Small intestine (tissue), 7 donors: ENCODE measurements around the gene XRCC3. TPM values are rescaled to one million over a fixed set of nuclear protein-coding genes. Genes with fewer than 3 reads are reported as not detected.
A peak's percentile ranks its signal among the peaks of the same experiment; 100 is the strongest.

Experiments used
- DNase-seq, 2 donors: peaks; one replicate each; pipeline versions ENCODE4 v3.0.0 to v3.0.0-alpha.2; 2013
- FAIRE-seq: peaks from 2 replicates; lab custom pipeline; 2012; peaks lifted over from hg19 to GRCh38; lab: Jason Lieb, UNC
- H3K27ac ChIP-seq, 3 donors: one replicate each; pipeline ENCODE4 v1.5.1; 2013; ENCODE audit warnings: low read length in 2 of 3, mild to moderate bottlenecking in 2 of 3, control low read depth in 1 of 3, inconsistent platforms in 1 of 3, low read depth in 1 of 3, moderate library complexity in 1 of 3
- H3K27me3 ChIP-seq, 3 donors: one replicate each; pipeline ENCODE4 v1.6.1; 2013; ENCODE audit warnings: low read length in 3 of 3, inconsistent platforms in 1 of 3; ENCODE audit not compliant: control insufficient read depth in 3 of 3, insufficient read depth in 3 of 3
- H3K36me3 ChIP-seq, 3 donors: one replicate each; pipeline ENCODE4 v1.6.1; 2013; ENCODE audit warnings: low read length in 3 of 3, inconsistent platforms in 1 of 3, low read depth in 1 of 3, mild to moderate bottlenecking in 1 of 3, moderate library complexity in 1 of 3; ENCODE audit not compliant: control insufficient read depth in 3 of 3, insufficient read depth in 2 of 3
- H3K4me1 ChIP-seq, 3 donors: one replicate each; pipeline ENCODE4 v1.6.1; 2013; ENCODE audit warnings: low read length in 2 of 3, inconsistent platforms in 1 of 3, low read depth in 1 of 3, mild to moderate bottlenecking in 1 of 3, moderate library complexity in 1 of 3; ENCODE audit not compliant: control insufficient read depth in 3 of 3, insufficient read depth in 2 of 3
- H3K4me3 ChIP-seq, 3 donors: one replicate each; pipeline ENCODE4 v1.5.1; 2013; ENCODE audit warnings: low read length in 3 of 3, control low read depth in 1 of 3, inconsistent platforms in 1 of 3, low read depth in 1 of 3, mild to moderate bottlenecking in 1 of 3, moderate library complexity in 1 of 3
- H3K9me3 ChIP-seq, 2 donors: one replicate each; pipeline ENCODE4 v1.6.1; 2013; ENCODE audit warnings: low read depth in 1 of 2, low read length in 1 of 2; ENCODE audit not compliant: control insufficient read depth in 2 of 2, insufficient read depth in 1 of 2
- WGBS, 3 donors: extraction: QIAGEN DNeasy Blood & Tissue Kit; methylation state at CpG; one replicate each; pipeline ENCODE4 v1.1.7; 2013; 5-methylcytosine and 5-hydroxymethylcytosine counted together
- polyA plus RNA-seq, 4 donors: library from polyadenylated mRNA; stranded (reverse) in 3 of 4; unstranded in 1 of 4; fragments of 200-250 nt in 3 of 4; fragments of 120-200 nt in 1 of 4; gene quantifications; one replicate each; pipeline versions ENCODE4 v1.2.1 to v1.2.3, GENCODE V29; 2013
- donor health status: healthy with polysubstance abuse.
- donor health status: control.
- donor health status: control.
- donor health status: Bipolar disorder and iron deficiency.
- donor health status: healthy.

Gene XRCC3
- polyA plus RNA-seq, 4 donors, result 2.7 to 14.0 (median 7.3) TPM

GRCh38 chr14:103736546-103737431 is 21.5 kb upstream of the XRCC3 start:
- Histone ChIP-seq H3K36me3 (peaks cover 6 to 93% (median 16%) of the 10 kb centered on the region in 3 donors), H3K27me3 (no peaks in the 10 kb centered on the region), H3K4me3 (no peak overlapping the region), H3K9me3 (no peaks in the 10 kb centered on the region), H3K4me1 (no peaks in the 10 kb centered on the region), H3K27ac (peak overlapping the region in 1 of 3 donors; percentile 1)
- FAIRE-seq (no peak), DNase-seq (no peak)
- 79 to 96% (median 88%) methylated on average over 10 of the region's 10 CpGs for WGBS, 3 donors

DNA sequence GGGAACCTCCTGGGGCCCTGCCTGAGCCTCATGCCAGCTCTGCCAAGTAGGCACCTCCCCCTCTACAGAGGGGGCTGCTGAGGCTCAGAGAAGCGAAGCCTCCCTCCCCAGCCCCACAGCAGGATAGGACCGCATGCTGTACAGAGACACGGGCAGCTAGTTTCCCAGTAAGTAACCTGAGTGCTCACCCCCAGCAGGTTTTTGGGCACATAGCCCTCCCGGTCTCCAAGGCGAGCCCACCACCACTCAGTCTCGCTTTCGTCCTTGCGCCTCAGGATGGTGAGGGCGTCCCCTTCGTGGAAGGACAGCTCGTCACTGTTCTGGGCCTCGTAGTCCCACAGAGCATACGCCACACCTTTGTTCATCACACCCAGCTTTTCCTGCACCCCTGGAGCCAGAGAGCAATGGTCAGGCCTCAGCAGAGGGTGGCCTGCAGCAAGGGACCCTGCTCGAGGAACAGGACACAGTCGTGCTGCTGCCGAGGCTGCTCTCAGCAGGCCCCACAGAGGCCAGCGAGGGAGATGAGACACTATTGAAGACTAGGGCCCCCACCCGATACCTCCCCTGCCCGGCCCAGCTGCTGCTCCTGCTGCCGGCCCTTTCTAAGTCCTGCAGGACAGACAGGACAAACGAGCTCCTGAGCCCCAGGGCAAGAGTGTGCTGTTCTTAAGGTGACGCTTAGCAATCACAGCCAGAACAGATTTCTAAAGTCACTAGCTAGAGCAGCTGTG is 20.7 kb upstream of the XRCC3 start:
- WGBS, 3 donors, result 84 to 87% (median 86%) methylated on average over 22 of the region's 22 CpGs
- Histone ChIP-seq H3K27ac (no peak overlapping the region), H3K4me3 (no peak overlapping the region), H3K27me3 (no peaks in the 10 kb centered on the region), H3K4me1 (no peaks in the 10 kb centered on the region), H3K36me3 (peaks cover 6 to 90% (median 16%) of the 10 kb centered on the region in 3 donors), H3K9me3 (no peaks in the 10 kb centered on the region)
- no peak for DNase-seq
- no peak for FAIRE-seq

DNA sequence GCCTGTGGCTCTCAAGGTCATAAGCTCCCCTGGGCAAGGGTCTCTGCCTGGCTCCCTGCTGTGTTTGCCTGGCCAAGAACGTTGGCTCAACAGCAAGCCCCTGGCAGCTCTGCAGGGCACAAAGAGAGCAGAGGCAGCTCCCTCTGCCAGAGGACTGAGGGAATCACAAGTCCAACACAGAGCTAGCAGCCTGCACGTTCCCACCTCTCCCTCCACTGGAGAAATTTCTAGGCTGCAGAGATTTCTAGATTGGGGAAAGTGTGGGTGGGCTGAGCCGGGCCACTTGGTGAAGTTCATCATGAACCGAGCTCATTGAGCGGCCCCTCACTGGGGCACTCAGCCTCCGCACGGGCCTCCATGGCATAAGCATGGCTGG is 20.2 kb upstream of the XRCC3 start:
- 72 to 88% (median 80%) methylated on average over 7 of the region's 7 CpGs for WGBS, 3 donors
- Histone ChIP-seq H3K9me3 (no peaks in the 10 kb centered on the region), H3K4me3 (no peak overlapping the region), H3K27me3 (no peaks in the 10 kb centered on the region), H3K27ac (no peak overlapping the region), H3K4me1 (no peaks in the 10 kb centered on the region), H3K36me3 (peaks cover 6 to 91% (median 14%) of the 10 kb centered on the region in 3 donors)
- no peak for DNase-seq
- FAIRE-seq, result no peak

DNA sequence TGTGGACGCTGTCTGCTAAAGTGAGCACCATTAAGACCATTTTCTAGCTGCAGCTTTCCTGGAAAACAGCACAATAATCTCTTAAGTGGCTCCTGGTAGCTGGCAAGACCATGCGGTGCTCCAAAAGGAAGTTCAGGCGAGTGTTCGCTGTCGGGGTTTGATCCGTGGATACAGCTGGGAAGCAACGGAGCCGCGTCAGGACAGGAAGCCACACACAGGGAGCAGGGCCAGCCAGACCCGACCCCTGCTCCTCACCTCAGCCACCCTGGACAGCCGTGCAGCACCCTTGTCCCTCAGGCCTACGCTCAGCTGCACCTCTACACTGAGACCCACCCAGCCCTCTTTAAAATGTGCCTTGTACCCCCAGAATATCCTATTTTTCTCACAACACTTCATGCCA is 19.8 kb upstream of the XRCC3 start:
- Histone ChIP-seq H3K36me3 (peaks cover 6 to 91% (median 10%) of the 10 kb centered on the region in 3 donors), H3K27me3 (no peaks in the 10 kb centered on the region), H3K27ac (no peak overlapping the region), H3K4me3 (no peak overlapping the region), H3K9me3 (no peaks in the 10 kb centered on the region), H3K4me1 (no peaks in the 10 kb centered on the region)
- WGBS, 3 donors, result 78 to 89% (median 84%) methylated on average over 12 of the region's 12 CpGs
- FAIRE-seq (no peak), DNase-seq (no peak)

GRCh38 chr14:103734081-103734888 is 19.0 kb upstream of the XRCC3 start:
- Histone ChIP-seq H3K4me1 (no peaks in the 10 kb centered on the region), H3K4me3 (no peak overlapping the region), H3K9me3 (no peaks in the 10 kb centered on the region), H3K27ac (no peak overlapping the region), H3K27me3 (no peaks in the 10 kb centered on the region), H3K36me3 (peaks cover 6 to 91% (median 11%) of the 10 kb centered on the region in 3 donors)
- WGBS, 3 donors, result 92 to 94% (median 93%) methylated on average over 23 of the region's 23 CpGs
- no peak for FAIRE-seq
- DNase-seq, result no peak

- WGBS, 3 donors, result 91 to 92% (median 92%) methylated on average over 14 of the region's 14 CpGs
- no peak for FAIRE-seq
- no peaks in the 10 kb centered on the region for H3K27me3 ChIP-seq
- no peak overlapping the region for H3K27ac ChIP-seq
- no peaks in the 10 kb centered on the region for H3K4me1 ChIP-seq
- H3K9me3 ChIP-seq, result no peaks in the 10 kb centered on the region
- DNase-seq, result no peak
- H3K4me3 ChIP-seq, result no peak overlapping the region
- H3K36me3 ChIP-seq, result peaks cover 6 to 91% (median 11%) of the 10 kb centered on the region in 3 donors
Measured at GRCh38 chr14:103733651-103734050, 18.4 kb upstream of the XRCC3 start.

GRCh38 chr14:103732868-103733620 is 17.8 kb upstream of the XRCC3 start:
- WGBS, 3 donors, result 87 to 89% (median 88%) methylated on average over 9 of the region's 9 CpGs
- FAIRE-seq (no peak), DNase-seq (no peak)

More at GRCh38 chr14:103732868-103733620, 17.8 kb upstream of the XRCC3 start:
- no peaks in the 10 kb centered on the region for H3K27me3 ChIP-seq
- no peaks in the 10 kb centered on the region for H3K9me3 ChIP-seq
- no peak overlapping the region for H3K27ac ChIP-seq
- H3K36me3 ChIP-seq, result peaks cover 6 to 92% (median 6%) of the 10 kb centered on the region in 3 donors
- H3K4me1 ChIP-seq, result peaks cover 0 to 2% (median 0%) of the 10 kb centered on the region in 3 donors
- H3K4me3 ChIP-seq, result no peak overlapping the region
